Measurements from ENCODE around the gene ARMC2. TPM values are rescaled to one million over a fixed set of nuclear protein-coding genes. Genes with fewer than 3 reads are reported as not detected.

The ARMC2 gene
- total RNA-seq, 2 experiments from 2014 or later: 10.8 to 19.2 TPM

DNA sequence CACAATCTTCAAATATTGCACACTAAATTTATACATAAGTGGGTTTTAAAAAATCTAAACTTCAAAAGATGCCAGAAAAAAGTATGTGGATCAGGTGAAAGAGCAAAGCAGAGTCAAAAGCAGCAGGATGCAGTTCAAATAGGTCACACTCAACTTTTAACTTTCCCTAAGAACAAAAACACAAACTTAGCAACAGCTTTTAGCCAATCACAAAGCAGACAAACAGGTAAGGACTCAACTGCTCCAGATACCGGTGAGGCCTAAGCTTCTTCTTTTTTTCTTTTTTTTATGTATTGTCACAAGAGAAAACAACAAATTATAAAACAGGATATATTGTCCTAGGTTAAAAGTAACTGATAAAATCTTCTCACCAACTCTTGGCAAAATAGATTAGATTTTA lies 171.7 kb downstream of the ARMC2 start:
- no peaks in the 10 kb centered on the region for H3K27me3 Mint-ChIP-seq
- no peak overlapping the region for H3K27ac Mint-ChIP-seq
- no peak for ATAC-seq
- no peaks in the 10 kb centered on the region for H3K9me3 Mint-ChIP-seq (ENCODE audit: low read depth)
- peaks cover 3% of the 10 kb centered on the region for H3K36me3 Mint-ChIP-seq
- H3K4me3 Mint-ChIP-seq: no peak overlapping the region
- H3K4me1 Mint-ChIP-seq: peaks cover 21% of the 10 kb centered on the region
- DNase-seq: no peak
- CTCF ChIA-PET: interaction anchor here (1.2 to 1.3 kb wide), 2 partner anchors 10 to 79 kb away, joined by 3 read pairs; no protein-coding TSS in a partner anchor

DNA sequence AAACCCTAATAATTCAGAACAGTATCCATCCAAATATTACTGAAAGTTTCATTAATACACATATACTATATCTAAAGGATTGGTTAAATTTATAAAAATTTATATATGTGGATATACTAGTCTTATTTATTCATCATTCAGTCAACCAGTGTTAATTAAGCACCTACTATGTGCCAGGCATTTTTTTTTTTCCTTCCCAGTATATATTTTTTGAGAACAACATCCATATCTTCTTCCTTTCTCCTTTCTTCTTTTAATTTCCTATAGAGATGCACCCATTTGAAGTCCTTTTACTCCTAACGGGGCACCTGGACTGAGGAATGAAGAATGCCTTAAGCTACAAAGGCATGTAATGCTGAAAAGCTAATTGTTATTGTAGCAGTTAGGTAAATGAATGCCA lies 173.6 kb downstream of the ARMC2 start:
- ATAC-seq (no peak), DNase-seq (no peak)
- CTCF ChIA-PET: interaction anchor here (0.8 to 1.1 kb wide), 2 partner anchors 13 to 50 kb away, joined by 3 read pairs; no protein-coding TSS in a partner anchor
- H3K4me3 Mint-ChIP-seq: no peak overlapping the region
- H3K9me3 Mint-ChIP-seq (ENCODE audit: low read depth): no peaks in the 10 kb centered on the region
- peaks cover 4% of the 10 kb centered on the region for H3K36me3 Mint-ChIP-seq
- H3K27ac Mint-ChIP-seq: no peak overlapping the region
- H3K27me3 Mint-ChIP-seq: no peaks in the 10 kb centered on the region
- peaks cover 21% of the 10 kb centered on the region for H3K4me1 Mint-ChIP-seq

DNA sequence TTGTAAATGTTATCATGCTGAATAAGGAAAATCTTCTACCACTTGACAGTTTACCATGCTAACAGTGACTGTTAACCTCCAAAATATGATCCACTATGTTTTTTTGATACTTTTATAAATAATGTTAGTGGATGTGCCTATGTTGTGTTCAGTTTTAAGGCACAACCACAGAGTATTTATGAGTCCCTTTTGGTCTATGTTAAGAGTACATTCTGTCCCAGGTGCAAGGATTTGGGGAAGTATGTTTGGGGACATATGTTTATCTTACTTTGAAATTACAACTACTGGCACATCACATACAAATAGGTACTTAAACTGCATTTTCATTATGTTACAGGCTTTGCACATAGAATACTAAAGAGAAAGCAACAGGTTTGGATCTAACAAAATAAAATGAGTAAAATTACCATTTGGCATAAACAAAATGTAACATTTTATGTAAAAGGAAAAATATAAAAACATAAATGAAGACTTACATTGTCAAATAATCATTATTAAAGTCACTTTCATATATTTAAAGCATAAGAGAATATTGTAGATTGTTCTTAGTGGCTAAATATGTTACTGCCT lies 175.2 kb downstream of the ARMC2 start:
- H3K4me1 Mint-ChIP-seq: peaks cover 21% of the 10 kb centered on the region
- H3K36me3 Mint-ChIP-seq: peaks cover 7% of the 10 kb centered on the region
- no peak overlapping the region for H3K4me3 Mint-ChIP-seq
- DNase-seq (no peak), ATAC-seq (no peak)
- CTCF ChIA-PET: no interaction called here
- no peak overlapping the region for H3K27ac Mint-ChIP-seq
- H3K9me3 Mint-ChIP-seq (ENCODE audit: low read depth): no peaks in the 10 kb centered on the region
- no peaks in the 10 kb centered on the region for H3K27me3 Mint-ChIP-seq

Other genes starting within 250 kb of the ARMC2 start
- 10 to 100 TPM; 18.3 to 20.9 TPM for gene SESN1, start 246.4 kb downstream of the ARMC2 start, total RNA-seq
- gene CEP57L1, start 247.1 kb downstream of the ARMC2 start, total RNA-seq: 10 to 100 TPM; 23.9 to 25.5 TPM